ENCODE measurements around the gene CSNK2A3.

DNA sequence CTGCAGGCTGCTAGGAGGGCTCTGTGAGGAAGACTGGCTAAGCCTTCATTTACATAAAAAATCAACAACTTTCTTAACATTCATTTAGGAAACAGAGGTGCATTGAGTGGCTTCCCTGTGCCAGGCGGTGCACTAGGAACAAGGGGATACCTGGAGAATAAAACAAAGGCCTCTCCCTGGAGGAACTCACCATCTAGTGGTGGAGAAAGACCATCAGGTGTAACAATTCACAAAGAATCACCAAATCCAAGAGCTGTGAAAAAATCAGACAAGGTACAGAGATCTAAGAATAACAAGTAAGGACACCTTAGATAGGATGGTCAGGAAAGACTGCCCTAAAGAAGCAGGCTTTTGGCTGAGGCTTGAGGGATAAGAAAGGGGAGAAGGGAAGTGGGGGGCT lies 40.3 kb downstream of the CSNK2A3 start:
- TF ChIP-seq POLR2AphosphoS5 (IDR thresholded peaks at IDR 0.05; ENCODE audit: insufficient read depth in 1 of 2, low read depth in 1 of 2): no peak
- TF ChIP-seq POLR2A (IDR thresholded peaks at IDR 0.05): no peak
